Vagina (tissue), 2 donors: ENCODE measurements around the gene CLHC1. TPM values are rescaled to one million over a fixed set of nuclear protein-coding genes. Genes with fewer than 3 reads are reported as not detected.

Source experiments
- DNase-seq, 2 donors: peaks; one replicate each; pipeline ENCODE4 v3.0.0-alpha.2; 2017; ENCODE audit errors: extremely low spot score in 2 of 2
- H3K27ac ChIP-seq: fragments of 200-600 bp; sonication (generic); one replicate; pipeline ENCODE4 v1.5.1; 2019
- H3K27me3 ChIP-seq: fragments of 200-600 bp; sonication (generic); one replicate; pipeline ENCODE4 v1.5.1; 2019
- H3K36me3 ChIP-seq, 2 donors: fragments of 200-600 bp; sonication (generic); one replicate each; pipeline ENCODE4 v1.5.1; 2017 to 2019
- H3K4me1 ChIP-seq: fragments of 200-600 bp; sonication (generic); one replicate; pipeline ENCODE4 v1.5.1; 2019
- H3K4me3 ChIP-seq, 2 donors: fragments of 200-600 bp; sonication (generic); 1 replicate in 1 of 2; 2 replicates in 1 of 2; pipeline ENCODE4 v1.5.1; 2016 to 2019
- H3K9me3 ChIP-seq: fragments of 200-600 bp; sonication (generic); one replicate; pipeline ENCODE4 v1.5.1; 2019
- CTCF ChIP-seq, 3 experiments: fragments of 450-650 bp in 2 of 3; fragments of 200-600 bp in 1 of 3; sonication (generic) in 1 of 3; IDR thresholded peaks; one replicate each; pipeline ENCODE4 v1.5.1; 2017 to 2019; ENCODE audit warnings: antibody characterized with exemption in 3 of 3, mild to moderate bottlenecking in 2 of 3, moderate library complexity in 2 of 3
- POLR2A ChIP-seq, 2 donors: fragments of 450-650 bp; IDR thresholded peaks; one replicate each; pipeline ENCODE4 v1.6.1; 2017; ENCODE audit warnings: antibody characterized with exemption in 2 of 2, mild to moderate bottlenecking in 2 of 2, moderate library complexity in 2 of 2
- POLR2AphosphoS5 ChIP-seq, 2 donors: sonication (generic); formaldehyde crosslinking; IDR thresholded peaks; one replicate each; pipeline ENCODE4 v1.9.0; 2017; ENCODE audit warnings: antibody characterized with exemption in 2 of 2, mild to moderate bottlenecking in 2 of 2, low read depth in 1 of 2; ENCODE audit not compliant: insufficient read depth in 1 of 2
- intact Hi-C: fragments of 100-400 bp; cut with DNase I; formaldehyde crosslinking; loops from one replicate; pipeline ENCODE4 v1.15.1; 2023
- total RNA-seq: library from RNA; depleted of rRNA; stranded (reverse); fragments of >200 nt; gene quantifications from one replicate; pipeline ENCODE4 v1.2.3, GENCODE V29; 2016

CLHC1 gene
- total RNA-seq, 1 donor from 2014 or later = 4.7 TPM

- no peak overlapping the region for H3K4me3 ChIP-seq
- H3K9me3 ChIP-seq = no peaks in the 10 kb centered on the region
- peaks cover 68% of the 10 kb centered on the region for H3K4me1 ChIP-seq
- no peaks in the 10 kb centered on the region for H3K27me3 ChIP-seq
- no peaks in the 10 kb centered on the region for H3K36me3 ChIP-seq
- intact Hi-C loops = no loop called here
- DNase-seq = peak in 1 of 2 donors; percentile 29
- no peak for TF ChIP-seq POLR2AphosphoS5 (IDR thresholded peaks at IDR 0.05; ENCODE audit: insufficient read depth in 1 of 2, low read depth in 1 of 2)
- TF ChIP-seq CTCF (IDR thresholded peaks at IDR 0.05) = no peak
- TF ChIP-seq POLR2A (IDR thresholded peaks at IDR 0.05) = no peak
- H3K27ac ChIP-seq = no peak overlapping the region
Observed at GRCh38 chr2:55152475-55153412, 79.3 kb downstream of the CLHC1 start.

GRCh38 chr2:55151733-55152433 is 80.2 kb downstream of the CLHC1 start:
- intact Hi-C loops = no loop called here
- peaks cover 63% of the 10 kb centered on the region for H3K4me1 ChIP-seq
- H3K9me3 ChIP-seq = no peaks in the 10 kb centered on the region
- TF ChIP-seq POLR2AphosphoS5 (IDR thresholded peaks at IDR 0.05; ENCODE audit: insufficient read depth in 1 of 2, low read depth in 1 of 2) = no peak
- no peak for TF ChIP-seq POLR2A (IDR thresholded peaks at IDR 0.05)
- TF ChIP-seq CTCF (IDR thresholded peaks at IDR 0.05) = no peak
- no peak for DNase-seq
- H3K36me3 ChIP-seq = no peaks in the 10 kb centered on the region
- H3K27me3 ChIP-seq = no peaks in the 10 kb centered on the region
- no peak overlapping the region for H3K4me3 ChIP-seq
- H3K27ac ChIP-seq = no peak overlapping the region

GRCh38 chr2:55150834-55151233 is 81.3 kb downstream of the CLHC1 start:
- Histone ChIP-seq H3K9me3 (no peaks in the 10 kb centered on the region), H3K27me3 (no peaks in the 10 kb centered on the region), H3K27ac (no peak overlapping the region), H3K36me3 (no peaks in the 10 kb centered on the region), H3K4me3 (no peak overlapping the region), H3K4me1 (peaks cover 52% of the 10 kb centered on the region)
- intact Hi-C loops = no loop called here
- no peak for TF ChIP-seq CTCF (IDR thresholded peaks at IDR 0.05)
- DNase-seq = no peak

- Histone ChIP-seq H3K27me3 (no peaks in the 10 kb centered on the region), H3K27ac (no peak overlapping the region), H3K4me3 (no peak overlapping the region), H3K4me1 (peaks cover 27% of the 10 kb centered on the region), H3K9me3 (no peaks in the 10 kb centered on the region), H3K36me3 (no peaks in the 10 kb centered on the region)
- DNase-seq = no peak
- intact Hi-C loops = no loop called here
- TF ChIP-seq POLR2AphosphoS5 (IDR thresholded peaks at IDR 0.05; ENCODE audit: insufficient read depth in 1 of 2, low read depth in 1 of 2) (no peak), POLR2A (IDR thresholded peaks at IDR 0.05) (no peak), CTCF (IDR thresholded peaks at IDR 0.05) (no peak)
Observed at GRCh38 chr2:55148269-55148668, 83.8 kb downstream of the CLHC1 start.

- H3K27ac ChIP-seq = no peak overlapping the region
- H3K4me3 ChIP-seq = no peak overlapping the region
- H3K4me1 ChIP-seq = peaks cover 19% of the 10 kb centered on the region
- no peaks in the 10 kb centered on the region for H3K27me3 ChIP-seq
- DNase-seq = no peak
- intact Hi-C loops = no loop called here
- H3K36me3 ChIP-seq = no peaks in the 10 kb centered on the region
- no peaks in the 10 kb centered on the region for H3K9me3 ChIP-seq
- TF ChIP-seq CTCF (IDR thresholded peaks at IDR 0.05) (no peak), POLR2AphosphoS5 (IDR thresholded peaks at IDR 0.05; ENCODE audit: insufficient read depth in 1 of 2, low read depth in 1 of 2) (no peak), POLR2A (IDR thresholded peaks at IDR 0.05) (no peak)
Observed at GRCh38 chr2:55147531-55147930, 84.6 kb downstream of the CLHC1 start.
